ENCODE measurements around the gene KSR2.
"Not testable (repeated sequence)": the region's sequence is repeated elsewhere in the genome, so short reads cannot be mapped to it uniquely, and the experiment has no call there.

The KSR2 gene

GRCh38 chr12:117825827-117826226 lies 143.0 kb downstream of the KSR2 start:
- no peak for DNase-seq (ENCODE audit: low read depth in 2 of 2)

GRCh38 chr12:117821480-117822175 lies 147.2 kb downstream of the KSR2 start:
- no peak for DNase-seq (ENCODE audit: low read depth in 2 of 2)

GRCh38 chr12:117820216-117820907 lies 148.4 kb downstream of the KSR2 start:
- DNase-seq (ENCODE audit: low read depth in 2 of 2) = no peak

DNA sequence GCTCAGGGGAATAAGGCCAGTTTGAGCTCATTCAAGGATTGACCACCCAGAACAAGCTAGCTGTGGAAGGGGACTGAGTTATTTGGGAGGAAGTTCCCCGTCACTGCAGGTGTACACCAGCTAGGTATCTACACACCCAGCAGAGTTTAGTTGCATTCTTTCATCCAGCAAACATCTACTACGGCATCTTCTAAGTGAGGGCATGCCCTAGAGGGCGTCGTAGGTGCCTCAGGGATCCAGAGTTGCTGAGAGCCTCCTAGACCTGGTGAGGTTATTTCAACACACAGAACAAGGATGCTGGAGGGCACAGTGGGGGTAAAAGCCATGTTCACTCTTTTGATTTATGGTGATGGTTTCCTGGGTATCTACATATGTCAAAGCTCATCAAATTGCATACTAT lies 149.6 kb downstream of the KSR2 start:
- DNase-seq (ENCODE audit: low read depth in 2 of 2) = no peak

DNA sequence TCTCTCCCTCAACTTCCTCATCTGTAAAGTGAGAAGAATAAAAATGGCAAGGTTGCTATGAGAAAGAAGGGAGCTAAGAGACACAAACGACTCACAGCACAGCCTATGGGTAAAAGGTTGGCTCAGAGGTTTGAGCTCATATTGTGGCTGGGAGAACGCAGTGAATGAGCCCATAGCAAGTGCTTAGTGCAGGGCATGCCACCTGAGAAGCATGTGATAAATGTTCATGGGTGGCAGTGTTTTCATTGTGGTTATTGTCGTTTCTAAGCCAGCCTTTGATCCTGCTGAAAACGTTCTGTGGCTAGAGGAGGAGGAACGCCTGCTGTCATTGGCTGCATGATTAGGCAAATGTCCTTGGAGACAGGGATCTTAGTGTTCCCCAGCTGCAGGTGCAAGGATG lies 150.4 kb downstream of the KSR2 start:
- DNase-seq (ENCODE audit: low read depth in 2 of 2) = no peak

DNA sequence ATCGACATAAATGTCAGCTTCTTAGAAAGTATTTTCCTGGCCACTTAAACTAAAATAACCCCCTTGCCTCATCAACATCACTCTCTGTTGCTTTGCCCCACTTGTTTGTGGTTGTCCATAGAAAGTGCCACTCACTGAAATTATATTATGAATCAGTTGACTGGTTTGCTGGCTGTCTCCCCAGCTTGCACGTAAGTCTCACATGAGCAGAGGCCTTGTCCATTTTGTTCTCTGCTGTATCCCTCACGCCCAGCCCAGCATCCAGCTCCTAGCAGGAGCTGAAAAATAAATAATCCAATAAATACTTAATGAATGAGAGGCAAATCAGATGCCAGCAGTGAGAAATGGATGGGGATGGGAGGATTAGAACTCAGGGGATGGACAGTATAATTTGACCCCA lies 159.3 kb downstream of the KSR2 start:
- DNase-seq (ENCODE audit: low read depth in 2 of 2) = no peak

GRCh38 chr12:117807946-117808345 lies 160.8 kb downstream of the KSR2 start:
- DNase-seq (ENCODE audit: low read depth in 2 of 2) = no peak

DNA sequence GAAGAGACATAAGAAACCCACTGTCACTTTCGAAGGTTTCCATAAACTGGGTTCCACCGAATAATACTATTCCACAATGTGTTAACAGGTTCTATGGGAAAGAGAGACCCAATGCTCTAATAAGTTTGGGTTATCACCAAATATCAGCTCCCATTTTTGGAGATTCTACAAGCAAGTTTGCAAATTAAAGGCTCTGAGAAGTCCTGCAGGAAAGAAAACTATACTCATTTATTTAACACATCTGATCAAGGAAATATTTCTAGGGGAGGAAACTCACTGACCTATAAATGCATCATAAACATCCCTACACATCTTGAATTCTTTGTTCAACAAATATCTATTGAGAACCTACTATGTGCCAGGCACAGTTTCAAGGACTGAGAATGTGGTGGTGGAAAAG lies 161.4 kb downstream of the KSR2 start:
- no peak for DNase-seq (ENCODE audit: low read depth in 2 of 2)

DNA sequence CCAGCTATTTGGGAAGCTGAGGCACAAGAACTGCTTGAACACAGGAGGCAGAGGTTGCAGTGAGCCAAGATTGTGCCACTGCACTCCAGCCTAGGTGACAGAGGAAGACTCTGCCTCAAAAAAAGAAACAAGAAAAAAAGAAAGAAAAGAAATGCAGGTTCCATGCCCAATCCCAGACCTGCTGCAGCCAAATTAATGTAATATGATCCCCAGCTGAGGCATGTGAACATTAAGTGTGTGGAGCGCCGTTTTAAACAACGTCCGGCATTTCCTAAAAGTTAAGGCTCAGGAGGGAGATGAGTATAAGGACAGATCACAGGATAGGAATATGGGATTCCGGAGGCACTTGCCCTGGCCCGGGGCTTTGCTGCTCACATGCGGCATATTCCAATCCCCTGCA lies 162.9 kb downstream of the KSR2 start:
- no peak for DNase-seq (ENCODE audit: low read depth in 2 of 2)

DNA sequence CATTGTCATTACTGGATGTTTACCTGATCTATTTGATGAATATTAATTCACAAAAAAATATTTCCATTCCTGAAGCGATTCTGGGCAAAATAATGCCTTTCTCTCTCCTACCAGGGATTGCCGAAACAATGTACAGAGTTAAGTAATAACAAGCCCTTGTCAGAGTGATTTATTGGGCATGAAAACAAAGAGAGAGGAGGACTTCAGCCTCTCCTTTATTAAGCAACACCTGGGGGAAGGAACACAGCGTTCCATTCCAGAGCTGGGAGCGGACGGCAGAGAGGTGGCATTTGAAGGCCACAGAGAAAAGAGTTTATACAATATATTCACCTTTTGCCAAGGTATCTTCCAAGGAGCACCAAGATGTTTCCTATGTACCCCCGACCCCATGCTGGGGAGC lies 165.8 kb downstream of the KSR2 start:
- no peak for DNase-seq (ENCODE audit: low read depth in 2 of 2)

GRCh38 chr12:117800711-117801110 lies 168.1 kb downstream of the KSR2 start:
- not testable (repeated sequence) for DNase-seq (ENCODE audit: low read depth in 2 of 2)

- DNase-seq (ENCODE audit: low read depth in 2 of 2) = no peak
Observed at GRCh38 chr12:117797202-117797601, 171.6 kb downstream of the KSR2 start.

DNA sequence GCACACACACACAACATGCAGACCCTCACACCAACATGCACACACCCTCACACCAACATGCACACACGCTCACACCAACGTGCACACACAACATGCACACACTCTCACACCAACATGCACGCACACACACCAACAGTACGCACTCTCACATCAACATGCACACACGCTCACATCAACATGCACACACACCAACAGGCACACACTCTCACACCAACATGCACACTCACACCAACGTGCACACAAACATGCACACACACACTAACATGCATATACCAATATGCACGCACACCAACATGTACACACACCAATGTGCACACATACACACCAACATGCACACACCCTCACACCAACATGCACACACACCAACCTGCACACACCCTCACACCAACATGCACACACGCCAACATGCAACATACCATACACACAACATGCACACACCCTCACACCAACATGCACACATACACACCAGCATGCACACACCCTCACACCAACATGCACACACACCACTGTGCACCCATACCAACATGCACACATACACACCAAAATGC lies 175.8 kb downstream of the KSR2 start:
- no peak for DNase-seq (ENCODE audit: low read depth in 2 of 2)

- DNase-seq (ENCODE audit: low read depth in 2 of 2) = no peak
Observed at GRCh38 chr12:117792471-117792870, 176.3 kb downstream of the KSR2 start.

- no peak for DNase-seq (ENCODE audit: low read depth in 2 of 2)
Observed at GRCh38 chr12:117790948-117791347, 177.8 kb downstream of the KSR2 start.

DNA sequence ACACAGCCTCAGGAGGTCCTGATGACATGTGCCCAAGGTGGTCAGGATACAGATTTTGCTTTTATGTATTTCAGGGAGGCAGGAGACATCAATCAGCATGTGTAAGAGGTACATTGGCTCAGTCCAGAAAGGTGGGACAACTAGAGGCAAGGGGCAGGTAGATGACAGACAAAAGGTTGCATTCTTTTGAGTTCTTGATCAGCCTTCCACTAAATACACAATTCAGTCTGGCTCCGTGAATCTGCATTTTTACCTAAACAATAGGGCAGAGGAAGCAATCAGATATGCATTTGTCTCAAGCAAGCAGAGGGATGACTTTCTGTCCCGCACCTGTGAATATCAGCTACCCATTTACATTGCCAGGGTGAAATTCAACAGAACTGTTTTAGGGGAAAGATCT lies 178.6 kb downstream of the KSR2 start:
- no peak for DNase-seq (ENCODE audit: low read depth in 2 of 2)

- DNase-seq (ENCODE audit: low read depth in 2 of 2) = no peak
Observed at GRCh38 chr12:117789195-117789912, 179.4 kb downstream of the KSR2 start.

DNA sequence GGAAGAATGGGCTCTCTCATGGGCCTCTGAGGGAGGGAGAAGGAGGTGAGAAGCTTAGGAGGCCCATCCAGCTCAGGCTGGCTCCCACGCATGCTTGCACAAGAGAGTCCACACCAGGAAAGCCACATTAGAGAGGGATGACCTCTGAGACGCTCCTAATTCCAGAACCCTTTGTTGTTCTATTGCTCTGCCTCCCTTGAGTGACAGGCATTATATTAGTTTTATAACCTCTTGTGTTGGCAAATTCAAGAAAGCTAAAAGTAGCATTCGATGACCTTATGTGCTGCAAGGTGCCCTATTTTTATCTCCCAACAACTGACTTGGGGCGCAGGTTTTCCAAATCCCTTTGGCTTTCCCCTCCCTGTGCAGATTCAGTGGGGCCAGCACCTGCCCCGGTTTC lies 190.1 kb downstream of the KSR2 start:
- DNase-seq (ENCODE audit: low read depth in 2 of 2) = no peak

DNA sequence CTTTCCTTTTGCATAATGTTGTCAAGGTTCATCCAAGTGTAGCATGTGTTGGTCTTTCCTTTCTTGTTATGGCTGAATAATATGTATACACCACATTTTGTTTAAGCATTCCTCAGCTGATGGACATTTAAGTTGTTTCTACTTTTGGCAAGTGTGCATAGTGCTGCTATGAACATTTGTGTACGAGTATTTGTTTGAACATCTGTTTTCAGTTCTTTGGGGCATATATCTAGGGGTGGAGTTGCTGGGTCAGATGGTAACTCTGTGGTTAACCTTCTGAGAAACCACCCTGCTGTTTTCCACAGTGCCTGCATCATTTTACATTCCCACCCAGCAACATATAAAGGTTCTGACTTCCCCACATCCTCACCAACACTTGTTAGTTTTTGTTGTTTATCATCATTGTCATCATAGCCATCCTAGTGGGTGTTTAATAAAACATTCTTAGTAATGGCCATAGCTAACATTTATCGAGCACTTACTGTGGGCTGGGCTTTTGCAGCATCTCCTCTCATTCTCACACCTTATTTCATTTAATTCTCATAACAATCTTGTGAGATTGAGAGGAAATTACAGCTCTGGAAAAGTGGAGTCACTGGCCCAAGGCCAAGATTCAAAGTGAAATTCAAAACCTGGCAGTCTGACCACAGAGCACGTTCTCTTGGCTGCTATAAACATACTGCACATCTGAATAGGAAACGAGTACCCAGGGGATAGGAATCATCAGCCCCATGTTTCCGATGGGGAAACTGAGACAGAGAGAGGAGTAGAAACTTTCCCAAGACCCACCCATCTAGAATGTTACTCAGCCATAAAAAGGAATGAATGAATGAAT lies 193.6 kb downstream of the KSR2 start:
- DNase-seq (ENCODE audit: low read depth in 2 of 2) = no peak

- DNase-seq (ENCODE audit: low read depth in 2 of 2) = no peak
Observed at GRCh38 chr12:117768860-117769259, 199.9 kb downstream of the KSR2 start.

- DNase-seq (ENCODE audit: low read depth in 2 of 2) = no peak
Observed at GRCh38 chr12:117766008-117766407, 202.8 kb downstream of the KSR2 start.

DNA sequence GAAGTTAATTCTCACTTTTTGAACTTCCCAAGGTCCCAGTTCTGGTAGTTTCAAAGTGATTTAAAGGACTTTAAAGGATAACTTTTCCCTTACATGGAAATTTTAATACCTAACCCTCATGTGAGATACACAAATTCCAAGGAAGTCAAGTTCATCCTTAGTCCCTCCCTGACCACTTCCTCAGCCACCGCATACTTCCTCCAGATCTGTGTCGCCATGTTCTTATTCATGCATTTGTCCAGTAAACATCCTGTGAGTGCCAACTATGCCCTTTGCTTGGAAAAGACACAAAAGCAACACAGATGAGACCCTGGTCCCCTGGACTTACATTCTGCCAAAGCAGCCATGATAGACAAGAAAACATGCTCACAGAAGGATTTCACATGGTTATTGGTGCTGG lies 206.6 kb downstream of the KSR2 start:
- no peak for DNase-seq (ENCODE audit: low read depth in 2 of 2)
